NCI-H2029 treated with DMSO at 0.1 percent for 48 hours (cell line): ENCODE data around the gene UGT1A1.
"Not testable (repeated sequence)": the region's sequence is repeated elsewhere in the genome, so short reads cannot be mapped to it uniquely, and the experiment has no call there.

Experiments
- DNase-seq: peaks from one replicate; lab custom pipeline; 2025; lab: John Stamatoyannopoulos, UW

The UGT1A1 gene

GRCh38 chr2:233760043-233760442 is at the start of gene UGT1A1:
UGT1A1 (plus strand) TSS chr2:233760270; CDS start chr2:233760288, 18 bp downstream.
- DNase-seq = no peak

GRCh38 chr2:233711312-233712008 is 48.6 kb upstream of the UGT1A1 start:
- peak; percentile 27 for DNase-seq

- DNase-seq = no peak
Measured at GRCh38 chr2:233712611-233713261, 47.3 kb upstream of the UGT1A1 start, which contains the start of gene UGT1A5. UGT1A5 (plus strand) TSS chr2:233712907; CDS start chr2:233712992, 85 bp downstream.

- DNase-seq = no peak
Measured at GRCh38 chr2:233713262-233713615, 46.8 kb upstream of the UGT1A1 start.

GRCh38 chr2:233714121-233714520 is 45.9 kb upstream of the UGT1A1 start:
- DNase-seq = no peak

- no peak for DNase-seq
Measured at GRCh38 chr2:233718552-233718951, 41.5 kb upstream of the UGT1A1 start, which contains the start of gene UGT1A4. UGT1A4 (plus strand) TSS chr2:233718736; CDS start chr2:233718821, 85 bp downstream.

GRCh38 chr2:233728723-233729301 is 31.3 kb upstream of the UGT1A1 start, which contains the start of gene UGT1A3:
UGT1A3 (plus strand) TSS chr2:233729042; CDS start chr2:233729127, 85 bp downstream.
- no peak for DNase-seq

- DNase-seq = not testable (repeated sequence)
Measured at GRCh38 chr2:233736868-233737653, 23.0 kb upstream of the UGT1A1 start.

GRCh38 chr2:233740870-233741269 is 19.2 kb upstream of the UGT1A1 start:
- DNase-seq = no peak

- DNase-seq = no peak
Measured at GRCh38 chr2:233743464-233744259, 16.4 kb upstream of the UGT1A1 start.

GRCh38 chr2:233745073-233745755 is 14.9 kb upstream of the UGT1A1 start:
- DNase-seq = no peak

GRCh38 chr2:233745838-233746237 is 14.2 kb upstream of the UGT1A1 start:
- DNase-seq = not testable (repeated sequence)

GRCh38 chr2:233746475-233747282 is 13.4 kb upstream of the UGT1A1 start:
- DNase-seq = no peak

- DNase-seq = no peak
Measured at GRCh38 chr2:233747283-233747544, 12.9 kb upstream of the UGT1A1 start.

GRCh38 chr2:233750689-233751088 is 9.4 kb upstream of the UGT1A1 start:
- DNase-seq = not testable (repeated sequence)

GRCh38 chr2:233751212-233752009 is 8.7 kb upstream of the UGT1A1 start:
- DNase-seq = not testable (repeated sequence)

- no peak for DNase-seq
Measured at GRCh38 chr2:233754872-233755611, 5.0 kb upstream of the UGT1A1 start.

GRCh38 chr2:233756429-233757081 is 3.5 kb upstream of the UGT1A1 start:
- DNase-seq = no peak
